Loucy (cell line): Measurements from ENCODE around the gene DTNBP1.

Source experiments
- CTCF ChIP-seq: fragments of 200-600 bp; sonication (generic); conservative IDR thresholded peaks from 2 replicates; pipeline ENCODE4 v1.5.1; 2014; ENCODE audit warnings: mild to moderate bottlenecking, antibody characterized with exemption, low read length
- EZH2phosphoT487 ChIP-seq: fragments of 200-600 bp; IDR thresholded peaks from 2 replicates; pipeline ENCODE4 v1.6.1; 2018; ENCODE audit warnings: antibody characterized with exemption, mild to moderate bottlenecking, moderate library complexity, borderline replicate concordance

GRCh38 chr6:15658181-15658744 lies 4.6 kb downstream of the DTNBP1 start:
- TF ChIP-seq CTCF: no peak
- TF ChIP-seq EZH2phosphoT487: no peak
